ENCODE results near the gene ZNF629.

The ZNF629 gene

GRCh38 chr16:30766206-30766932, 20.6 kb downstream of the ZNF629 start:
- DNase-seq = no peak

GRCh38 chr16:30764816-30765465, 22.1 kb downstream of the ZNF629 start:
- DNase-seq = no peak

- no peak for DNase-seq
These were observed 22.9 kb downstream of the ZNF629 start for GRCh38 chr16:30764086-30764485.

DNA sequence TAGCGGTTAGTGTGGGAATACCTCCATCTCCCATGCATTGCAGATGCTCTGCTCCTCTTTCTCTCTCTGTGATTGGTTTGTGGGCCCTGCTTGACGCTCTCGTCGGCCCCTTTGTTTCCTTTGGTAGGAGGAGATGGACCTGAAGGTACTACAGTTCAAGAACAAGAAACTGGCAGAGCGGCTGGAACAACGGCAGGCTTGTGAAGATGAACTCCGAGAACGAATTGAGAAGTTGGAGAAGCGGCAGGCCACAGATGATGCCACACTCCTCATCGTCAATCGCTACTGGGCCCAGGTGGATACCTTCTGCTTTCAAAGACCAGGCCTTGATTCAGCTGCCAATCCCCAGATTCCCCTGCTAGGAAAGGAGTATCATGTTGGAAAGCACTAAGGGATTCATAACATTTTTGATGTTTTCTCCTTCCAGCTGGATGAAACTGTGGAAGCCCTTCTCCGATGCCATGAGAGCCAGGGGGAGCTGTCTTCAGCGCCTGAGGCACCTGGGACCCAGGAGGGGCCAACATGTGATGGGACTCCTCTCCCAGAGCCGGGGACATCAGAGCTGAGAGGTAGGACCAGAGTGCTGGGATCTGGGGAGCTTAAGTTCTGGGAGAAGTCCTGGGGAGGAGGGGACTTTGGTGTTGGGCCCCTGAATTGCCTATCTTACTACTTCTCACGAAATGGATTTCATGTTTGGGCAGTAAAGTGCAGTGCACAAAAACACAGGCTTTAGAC, 23.8 kb downstream of the ZNF629 start:
- no peak for DNase-seq

- DNase-seq = peak; percentile 95
These were observed 24.8 kb downstream of the ZNF629 start, which contains the start of the genes CFAP119 and RNF40 for GRCh38 chr16:30761928-30762902. TSS of gene CFAP119 (minus strand) at chr16:30762062. CDS start at chr16:30761748, 314 bp downstream. TSS of gene RNF40 (plus strand) at chr16:30762322. CDS start at chr16:30762546, 224 bp downstream.

GRCh38 chr16:30761427-30761927, 25.5 kb downstream of the ZNF629 start:
- DNase-seq = no peak

- no peak for DNase-seq
These were observed 26.2 kb downstream of the ZNF629 start for GRCh38 chr16:30760577-30761426.

DNA sequence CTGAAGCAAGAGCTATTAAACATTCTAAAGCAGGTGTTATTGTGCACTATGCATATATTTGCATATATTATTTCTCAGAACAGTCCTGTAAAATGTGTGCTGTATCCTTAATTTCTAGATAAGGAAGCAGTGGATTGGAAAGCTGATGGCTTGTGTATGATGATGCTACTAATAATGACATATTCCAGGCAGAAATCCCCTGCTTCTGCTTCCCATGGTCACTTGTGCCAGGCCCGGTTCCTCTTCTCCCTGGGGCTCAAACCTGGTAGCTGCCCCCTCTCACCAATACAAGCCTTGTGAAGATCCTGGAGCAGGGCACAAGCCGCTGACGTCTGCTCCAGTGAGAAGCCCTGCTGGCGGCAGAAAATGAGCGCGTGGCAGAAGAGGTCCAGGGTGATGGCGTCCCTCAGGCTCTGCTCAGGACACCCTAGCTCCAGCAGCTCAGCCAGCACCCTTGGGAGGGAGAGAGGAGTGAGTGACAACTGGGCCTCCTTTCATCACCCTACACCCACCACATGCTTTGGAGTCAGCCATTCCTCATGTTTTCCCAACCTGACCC, 26.9 kb downstream of the ZNF629 start:
- DNase-seq = no peak

GRCh38 chr16:30758988-30759491, 28.0 kb downstream of the ZNF629 start:
- DNase-seq = peak; percentile 33

DNA sequence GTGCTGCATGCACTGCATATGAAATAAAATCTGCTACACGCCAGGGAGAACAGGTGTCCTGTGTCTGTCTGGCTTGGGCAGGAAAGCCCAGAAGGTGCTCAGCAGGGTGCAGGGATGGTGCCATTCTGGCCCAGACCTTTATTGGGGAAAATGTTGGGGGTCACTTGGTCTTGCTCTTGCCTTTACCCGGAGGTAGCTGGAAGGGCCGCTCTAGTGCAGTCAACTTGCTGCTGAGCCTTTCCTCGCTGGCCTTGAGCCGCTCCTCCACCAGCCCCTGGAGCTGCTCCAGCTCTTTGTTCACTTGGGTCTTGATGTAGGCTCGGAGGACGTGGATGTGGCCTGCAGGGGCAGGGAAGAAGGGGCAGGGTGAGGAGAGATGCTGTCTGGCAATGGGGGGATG, 29.7 kb downstream of the ZNF629 start:
- no peak for DNase-seq

- no peak for DNase-seq
These were observed 30.3 kb downstream of the ZNF629 start for GRCh38 chr16:30756781-30757100.

DNA sequence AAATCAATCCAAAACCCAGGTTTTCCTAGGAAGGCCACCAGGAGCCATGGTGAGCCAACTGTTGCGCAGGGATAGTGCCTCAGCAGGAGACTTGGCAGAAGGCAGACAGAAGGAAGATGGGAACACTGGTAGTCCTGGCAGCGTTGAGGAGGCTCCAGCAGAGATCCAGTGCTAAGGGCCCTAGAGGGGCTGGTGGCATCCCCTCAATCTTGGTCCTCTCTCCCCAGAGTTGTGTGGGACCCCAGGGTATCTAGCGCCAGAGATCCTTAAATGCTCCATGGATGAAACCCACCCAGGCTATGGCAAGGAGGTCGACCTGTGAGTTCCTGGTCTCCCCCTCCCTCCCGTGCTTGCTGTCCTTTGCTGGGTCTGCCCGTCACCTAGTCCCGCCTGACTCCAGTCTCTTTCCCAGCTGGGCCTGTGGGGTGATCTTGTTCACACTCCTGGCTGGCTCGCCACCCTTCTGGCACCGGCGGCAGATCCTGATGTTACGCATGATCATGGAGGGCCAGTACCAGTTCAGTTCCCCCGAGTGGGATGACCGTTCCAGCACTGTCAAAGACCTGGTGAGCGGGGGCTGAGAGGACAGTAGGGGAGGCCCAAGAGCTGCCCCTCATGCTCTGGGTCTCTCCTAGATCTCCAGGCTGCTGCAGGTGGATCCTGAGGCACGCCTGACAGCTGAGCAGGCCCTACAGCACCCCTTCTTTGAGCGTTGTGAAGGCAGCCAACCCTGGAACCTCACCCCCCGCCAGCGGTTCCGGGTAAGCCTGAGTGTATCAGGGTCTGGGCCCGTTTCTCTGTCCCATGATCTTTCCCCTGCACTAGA, 30.8 kb downstream of the ZNF629 start:
- no peak for DNase-seq

- no peak for DNase-seq
These were observed 33.4 kb downstream of the ZNF629 start for GRCh38 chr16:30753596-30753995.

DNA sequence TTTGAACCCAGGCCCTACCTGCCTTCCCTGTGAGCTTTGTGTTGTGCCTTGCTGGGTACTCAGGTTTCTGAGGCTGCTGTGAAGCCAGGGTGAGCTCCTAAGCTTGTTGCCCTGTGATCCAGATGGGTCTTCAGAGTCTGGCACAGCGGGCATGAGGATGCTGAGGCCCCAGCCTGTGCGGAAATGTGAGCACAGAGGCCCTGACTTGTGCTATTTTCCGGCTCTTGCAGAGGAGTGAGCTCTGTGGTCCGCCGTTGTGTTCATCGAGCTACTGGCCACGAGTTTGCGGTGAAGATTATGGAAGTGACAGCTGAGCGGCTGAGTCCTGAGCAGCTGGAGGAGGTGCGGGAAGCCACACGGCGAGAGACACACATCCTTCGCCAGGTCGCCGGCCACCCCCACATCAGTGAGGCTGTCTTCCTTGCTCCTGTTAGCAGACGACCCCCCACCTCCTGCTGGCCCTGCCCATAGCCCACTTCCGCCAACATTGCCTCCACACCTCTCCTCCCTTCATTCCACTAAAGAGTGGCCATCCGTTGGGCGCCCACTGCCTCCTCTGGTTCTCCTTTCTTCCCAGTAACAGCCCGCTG, 36.0 kb downstream of the ZNF629 start:
- no peak for DNase-seq

- no peak for DNase-seq
These were observed 36.8 kb downstream of the ZNF629 start for GRCh38 chr16:30750201-30750600.

DNA sequence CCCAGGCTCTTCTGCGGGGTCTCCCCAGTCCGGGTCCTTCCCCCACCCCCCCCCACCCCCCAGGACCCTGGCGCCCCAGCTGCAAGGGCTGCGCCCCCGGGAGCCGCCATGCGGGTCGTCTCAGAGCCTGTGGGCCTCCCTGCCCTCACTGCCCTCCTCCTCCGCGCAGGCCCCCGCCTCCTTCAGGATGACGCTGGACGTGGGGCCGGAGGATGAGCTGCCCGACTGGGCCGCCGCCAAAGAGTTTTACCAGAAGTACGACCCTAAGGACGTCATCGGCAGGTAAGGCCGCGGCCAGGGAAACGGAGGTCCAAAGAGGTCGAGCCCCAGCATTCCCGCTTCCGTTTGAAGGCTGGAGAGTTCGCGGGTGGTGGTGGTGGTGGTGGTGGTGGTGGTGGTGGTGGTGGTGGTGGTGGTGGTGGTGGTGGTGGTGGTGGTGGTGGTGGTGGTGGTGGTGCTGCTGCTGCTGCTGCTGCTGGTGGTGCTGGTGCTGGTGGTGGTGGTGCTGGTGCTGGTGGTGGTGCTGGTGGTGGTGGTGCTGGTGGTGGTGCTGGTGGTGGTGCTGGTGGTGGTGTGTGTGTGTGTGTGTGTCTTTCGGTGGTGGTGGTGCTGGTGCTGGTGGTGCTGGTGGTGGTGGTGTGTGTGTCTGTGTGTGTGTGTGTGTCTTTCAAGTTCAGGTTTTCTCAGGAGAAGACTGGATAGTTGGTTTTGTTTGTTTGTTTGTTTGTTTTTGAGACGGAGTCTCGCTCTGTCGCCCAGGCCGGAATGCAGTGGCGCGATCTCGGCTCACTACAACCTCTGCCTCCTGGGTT, 38.2 kb downstream of the ZNF629 start:
- DNase-seq = no peak

GRCh38 chr16:30747799-30748633, 39.0 kb downstream of the ZNF629 start, which contains the start of gene PHKG2:
TSS of gene PHKG2 (plus strand) at chr16:30748425. CDS start at chr16:30748821, 396 bp downstream.
- peak; percentile 97 for DNase-seq

GRCh38 chr16:30747331-30747730, 39.7 kb downstream of the ZNF629 start:
- no peak for DNase-seq

Data from KG1 (cell line).